Measurements from ENCODE around the gene NDUFAF2.
"Not testable (repeated sequence)": the region's sequence is repeated elsewhere in the genome, so short reads cannot be mapped to it uniquely, and the experiment has no call there.

The NDUFAF2 gene

GRCh38 chr5:60993875-60994571 is 49.0 kb downstream of the NDUFAF2 start:
- DNase-seq = no peak

- no peak for DNase-seq
These were observed 51.4 kb downstream of the NDUFAF2 start for GRCh38 chr5:60996368-60996767.

- DNase-seq = no peak
These were observed 52.7 kb downstream of the NDUFAF2 start for GRCh38 chr5:60997721-60998120.

- no peak for DNase-seq
These were observed 55.9 kb downstream of the NDUFAF2 start for GRCh38 chr5:61000887-61001286.

GRCh38 chr5:61001647-61002046 is 56.6 kb downstream of the NDUFAF2 start:
- DNase-seq = no peak

GRCh38 chr5:61002611-61003355 is 57.8 kb downstream of the NDUFAF2 start:
- peak; percentile 66 for DNase-seq

- no peak for DNase-seq
These were observed 59.4 kb downstream of the NDUFAF2 start for GRCh38 chr5:61004448-61004847.

- DNase-seq = no peak
These were observed 64.9 kb downstream of the NDUFAF2 start for GRCh38 chr5:61009907-61010306.

GRCh38 chr5:61010467-61011454 is 65.8 kb downstream of the NDUFAF2 start:
- DNase-seq = no peak

GRCh38 chr5:61018062-61018461 is 73.1 kb downstream of the NDUFAF2 start:
- DNase-seq = no peak

- DNase-seq = no peak
These were observed 74.6 kb downstream of the NDUFAF2 start for GRCh38 chr5:61019642-61020041.

- DNase-seq = no peak
These were observed 75.4 kb downstream of the NDUFAF2 start for GRCh38 chr5:61020415-61020814.

- DNase-seq = no peak
These were observed 78.1 kb downstream of the NDUFAF2 start for GRCh38 chr5:61023131-61023530.

GRCh38 chr5:61026004-61026403 is 81.0 kb downstream of the NDUFAF2 start:
- DNase-seq = no peak

GRCh38 chr5:61028382-61028781 is 83.4 kb downstream of the NDUFAF2 start:
- no peak for DNase-seq

- no peak for DNase-seq
These were observed 84.6 kb downstream of the NDUFAF2 start for GRCh38 chr5:61029456-61030162.

GRCh38 chr5:61030163-61030482 is 85.1 kb downstream of the NDUFAF2 start:
- DNase-seq = no peak

GRCh38 chr5:61031301-61031700 is 86.3 kb downstream of the NDUFAF2 start:
- DNase-seq = not testable (repeated sequence)

- no peak for DNase-seq
These were observed 99.5 kb downstream of the NDUFAF2 start for GRCh38 chr5:61044545-61044944.

GRCh38 chr5:61047346-61047745 is 102.3 kb downstream of the NDUFAF2 start:
- no peak for DNase-seq

GRCh38 chr5:61048534-61048933 is 103.5 kb downstream of the NDUFAF2 start:
- DNase-seq = no peak

- no peak for DNase-seq
These were observed 105.3 kb downstream of the NDUFAF2 start for GRCh38 chr5:61050292-61050691.

GRCh38 chr5:61051267-61051666 is 106.3 kb downstream of the NDUFAF2 start:
- no peak for DNase-seq

Measured in NCI-H446 treated with DMSO at 0.1 percent for 48 hours (cell line).